Hepatocyte (in vitro differentiated cells): ENCODE measurements around the gene CDH4. TPM values are rescaled to one million over a fixed set of nuclear protein-coding genes. Genes with fewer than 3 reads are reported as not detected.

Experiments
- DNase-seq: peaks from one replicate; pipeline ENCODE4 v3.0.0-alpha.2; 2016; ENCODE audit warnings: low spot score
- H2AFZ ChIP-seq: fragments of 200-600 bp; sonication (generic); 2 replicates; pipeline ENCODE4 v1.6.0; 2016; ENCODE audit warnings: antibody characterized with exemption, mild to moderate bottlenecking
- H3K27ac ChIP-seq: fragments of 200-600 bp; sonication (generic); 2 replicates; pipeline ENCODE4 v1.5.1; 2016; ENCODE audit warnings: mild to moderate bottlenecking
- H3K27me3 ChIP-seq: fragments of 200-600 bp; sonication (generic); 2 replicates; pipeline ENCODE4 v1.6.1; 2016
- H3K36me3 ChIP-seq: fragments of 200-600 bp; sonication (generic); replicated peaks from 2 replicates; pipeline ENCODE4 v1.5.1; 2016; ENCODE audit warnings: low read depth; ENCODE audit not compliant: insufficient read depth
- H3K4me1 ChIP-seq: fragments of 200-600 bp; sonication (generic); 2 replicates; pipeline ENCODE4 v1.5.1; 2016; ENCODE audit warnings: mild to moderate bottlenecking, moderate library complexity; ENCODE audit not compliant: insufficient read depth
- H3K4me2 ChIP-seq: fragments of 200-600 bp; sonication (generic); 2 replicates; pipeline ENCODE4 v1.6.0; 2016
- H3K4me3 ChIP-seq: fragments of 200-600 bp; sonication (generic); 2 replicates; pipeline ENCODE4 v1.5.1; 2016; ENCODE audit warnings: mild to moderate bottlenecking
- H3K79me2 ChIP-seq: fragments of 200-600 bp; sonication (generic); 2 replicates; pipeline ENCODE4 v1.6.0; 2017; ENCODE audit warnings: mild to moderate bottlenecking
- H3K9me2 ChIP-seq: fragments of 200-600 bp; sonication (generic); replicated peaks from 2 replicates; pipeline ENCODE4 v1.6.0; 2017; ENCODE audit warnings: mild to moderate bottlenecking; ENCODE audit not compliant: insufficient read depth
- H3K9me3 ChIP-seq: fragments of 200-600 bp; sonication (generic); 2 replicates; pipeline ENCODE4 v1.5.1; 2016; ENCODE audit warnings: low read depth, mild to moderate bottlenecking
- H4K20me1 ChIP-seq: fragments of 200-600 bp; sonication (generic); 2 replicates; pipeline ENCODE4 v1.6.0; 2016; ENCODE audit warnings: mild to moderate bottlenecking; ENCODE audit not compliant: insufficient read depth, poor library complexity, severe bottlenecking
- CTCF ChIP-seq: fragments of 200-600 bp; sonication (generic); IDR thresholded peaks from 2 replicates; pipeline ENCODE4 v1.5.1; 2016; ENCODE audit warnings: antibody characterized with exemption, mild to moderate bottlenecking; ENCODE audit not compliant: poor library complexity
- EZH2 ChIP-seq: fragments of 200-600 bp; sonication (generic); IDR thresholded peaks from 2 replicates; pipeline ENCODE4 v1.6.1; 2016; ENCODE audit warnings: antibody characterized with exemption, mild to moderate bottlenecking, borderline replicate concordance
- EZH2phosphoT487 ChIP-seq: fragments of 200-600 bp; sonication (generic); IDR thresholded peaks from one replicate; pipeline ENCODE4 v1.6.1; 2018; ENCODE audit warnings: antibody characterized with exemption, mild to moderate bottlenecking, low read depth, moderate library complexity; ENCODE audit not compliant: unreplicated experiment, severe bottlenecking
- WGBS: methylation state at CpG from one replicate; pipeline ENCODE4 v1.1.6; 2016; ENCODE audit warnings: low lambda C conversion rate; ENCODE audit errors: missing lambda C conversion rate; 5-methylcytosine and 5-hydroxymethylcytosine counted together
- polyA plus RNA-seq: library from polyadenylated mRNA; unstranded; fragments of >200 nt; fragmentation: Nextera tagmentation; extraction: Ambion mirVana; gene quantifications from 2 replicates; pipeline ENCODE4 v1.2.1, GENCODE V29; 2016
- total RNA-seq: library from RNA; depleted of rRNA; stranded (reverse); fragments of >200 nt; gene quantifications from 2 replicates; pipeline ENCODE4 v1.2.3, GENCODE V29; 2014

Gene CDH4
- total and polyA plus RNA-seq, 2 experiments from 2014 or later = 0.53 to 0.73 TPM

- DNase-seq = no peak
- no peaks in the 10 kb centered on the region for H3K9me2 ChIP-seq
- no peaks in the 10 kb centered on the region for H4K20me1 ChIP-seq
- H3K4me1 ChIP-seq = no peaks in the 10 kb centered on the region
- no peaks in the 10 kb centered on the region for H3K27me3 ChIP-seq
- no peaks in the 10 kb centered on the region for H3K36me3 ChIP-seq
- H3K9me3 ChIP-seq = no peaks in the 10 kb centered on the region
- 93% methylated on average over 3 of the region's 3 CpGs for WGBS
- no peak overlapping the region for H3K27ac ChIP-seq
- H3K4me3 ChIP-seq = no peak overlapping the region
- no peak overlapping the region for H3K4me2 ChIP-seq
- no peak overlapping the region for H2AFZ ChIP-seq
- H3K79me2 ChIP-seq = no peaks in the 10 kb centered on the region
- TF ChIP-seq EZH2phosphoT487 = no peak
- no peak for TF ChIP-seq CTCF
- no peak for TF ChIP-seq EZH2
Observed at GRCh38 chr20:61671559-61671958, 419.5 kb downstream of the CDH4 start.

GRCh38 chr20:61673152-61673847 lies 421.2 kb downstream of the CDH4 start:
- Histone ChIP-seq H3K4me1 (no peaks in the 10 kb centered on the region), H2AFZ (no peak overlapping the region), H3K36me3 (no peaks in the 10 kb centered on the region), H3K27me3 (no peaks in the 10 kb centered on the region), H4K20me1 (no peaks in the 10 kb centered on the region), H3K9me3 (no peaks in the 10 kb centered on the region), H3K79me2 (no peaks in the 10 kb centered on the region), H3K9me2 (no peaks in the 10 kb centered on the region), H3K27ac (no peak overlapping the region), H3K4me2 (no peak overlapping the region), H3K4me3 (no peak overlapping the region)
- no peak for DNase-seq
- TF ChIP-seq EZH2 (no peak), CTCF (no peak), EZH2phosphoT487 (no peak)
- WGBS = 85% methylated on average over 17 of the region's 17 CpGs

GRCh38 chr20:61674121-61674520 lies 422.1 kb downstream of the CDH4 start:
- Histone ChIP-seq H3K9me2 (no peaks in the 10 kb centered on the region), H2AFZ (no peak overlapping the region), H3K27me3 (no peaks in the 10 kb centered on the region), H3K27ac (no peak overlapping the region), H3K79me2 (no peaks in the 10 kb centered on the region), H3K4me3 (no peak overlapping the region), H3K4me2 (no peak overlapping the region), H4K20me1 (no peaks in the 10 kb centered on the region), H3K36me3 (no peaks in the 10 kb centered on the region), H3K9me3 (no peaks in the 10 kb centered on the region), H3K4me1 (no peaks in the 10 kb centered on the region)
- WGBS = 83% methylated on average over 11 of the region's 11 CpGs
- DNase-seq = no peak
- no peak for TF ChIP-seq EZH2
- no peak for TF ChIP-seq EZH2phosphoT487

- H3K4me1 ChIP-seq = no peaks in the 10 kb centered on the region
- H3K4me3 ChIP-seq = no peak overlapping the region
- WGBS = 77% methylated on average over 3 of the region's 3 CpGs
- TF ChIP-seq EZH2 = no peak
- TF ChIP-seq EZH2phosphoT487 = no peak
- no peak for TF ChIP-seq CTCF
- H3K4me2 ChIP-seq = no peak overlapping the region
- H3K27ac ChIP-seq = no peak overlapping the region
- DNase-seq = no peak
- no peaks in the 10 kb centered on the region for H3K9me2 ChIP-seq
- no peak overlapping the region for H2AFZ ChIP-seq
- no peaks in the 10 kb centered on the region for H3K36me3 ChIP-seq
- H4K20me1 ChIP-seq = no peaks in the 10 kb centered on the region
- H3K27me3 ChIP-seq = no peaks in the 10 kb centered on the region
- no peaks in the 10 kb centered on the region for H3K79me2 ChIP-seq
- no peaks in the 10 kb centered on the region for H3K9me3 ChIP-seq
Observed at GRCh38 chr20:61674688-61675087, 422.6 kb downstream of the CDH4 start.
